ENCODE results near the gene KRT77. TPM values are rescaled to one million over a fixed set of nuclear protein-coding genes. Genes with fewer than 3 reads are reported as not detected.

Gene KRT77
- total RNA-seq, 1 experiment from 2014 or later: not detected

GRCh38 chr12:52735106-52735505 is 31.8 kb upstream of the KRT77 start (continued):
- TF ChIP-seq NFYB (CRISPR knock-in tag; conservative IDR thresholded peaks at IDR 0.05; ENCODE audit: low read depth): no peak
- TF ChIP-seq NR3C1 (CRISPR knock-in tag; conservative IDR thresholded peaks at IDR 0.05; ENCODE audit: low read depth): no peak
- TF ChIP-seq FOXJ3 (CRISPR knock-in tag; IDR thresholded peaks at IDR 0.05; ENCODE audit: borderline replicate concordance): no peak
- TF ChIP-seq EMX1 (CRISPR knock-in tag; IDR thresholded peaks at IDR 0.05): no peak
- no peak for TF ChIP-seq ZNF263 (CRISPR knock-in tag; IDR thresholded peaks at IDR 0.05; ENCODE audit: low read depth)

DNA sequence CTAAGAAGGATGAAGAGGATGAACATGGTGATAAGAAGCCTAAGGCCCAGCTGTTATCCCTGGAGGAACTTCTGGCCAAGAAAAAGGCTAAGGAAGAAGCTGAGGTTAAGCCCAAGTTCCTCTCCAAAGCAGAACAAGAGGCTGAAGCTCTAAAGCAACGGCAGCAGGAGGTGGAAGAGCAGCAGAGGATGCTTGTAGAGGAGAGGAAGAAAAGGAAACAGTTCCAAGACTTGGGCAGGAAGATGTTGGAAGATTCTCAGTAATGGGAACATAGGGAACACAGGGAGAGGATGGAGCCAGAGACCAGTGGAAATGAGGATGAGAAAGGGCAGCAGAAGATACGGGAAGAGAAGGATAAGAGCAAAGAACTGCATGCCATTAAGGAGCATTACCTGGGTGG is 27.5 kb upstream of the KRT77 start:
- H3K4me1 Mint-ChIP-seq: no peaks in the 10 kb centered on the region
- POLR2A ChIA-PET: no interaction called here

GRCh38 chr12:52730383-52730782 is 27.1 kb upstream of the KRT77 start:
- Mint-ChIP-seq H3K27me3 (ENCODE audit: low read depth) (peaks cover 36% of the 10 kb centered on the region), H3K4me1 (no peaks in the 10 kb centered on the region), H3K36me3 (no peaks in the 10 kb centered on the region), H3K9me3 (peaks cover 20% of the 10 kb centered on the region), H3K27ac (no peak overlapping the region), H3K4me3 (no peak overlapping the region)
- CTCF ChIA-PET: no interaction called here
- TF ChIP-seq FOXK1 (CRISPR knock-in tag; IDR thresholded peaks at IDR 0.05): no peak
- TF ChIP-seq OVOL2 (CRISPR knock-in tag; IDR thresholded peaks at IDR 0.05; ENCODE audit: borderline replicate concordance): no peak
- POLR2A ChIA-PET: no interaction called here
- no peak for DNase-seq (ENCODE audit: low spot score)
- no peak for ATAC-seq

More for the DNA sequence above, 27.5 kb upstream of the KRT77 start:
- Mint-ChIP-seq H3K27me3 (ENCODE audit: low read depth) (peaks cover 36% of the 10 kb centered on the region), H3K36me3 (no peaks in the 10 kb centered on the region), H3K27ac (no peak overlapping the region), H3K4me3 (no peak overlapping the region), H3K9me3 (peaks cover 20% of the 10 kb centered on the region)
- TF ChIP-seq RORB (CRISPR knock-in tag; IDR thresholded peaks at IDR 0.05): no peak
- no peak for TF ChIP-seq NR3C1 (CRISPR knock-in tag; conservative IDR thresholded peaks at IDR 0.05; ENCODE audit: low read depth)
- no peak for TF ChIP-seq GTF2I (CRISPR knock-in tag; conservative IDR thresholded peaks at IDR 0.05)
- DNase-seq (ENCODE audit: low spot score) (no peak), ATAC-seq (no peak)
- CTCF ChIA-PET: no interaction called here

- H3K4me1 Mint-ChIP-seq: no peaks in the 10 kb centered on the region
- H3K27ac Mint-ChIP-seq: no peak overlapping the region
- TF ChIP-seq, protein P1, sequence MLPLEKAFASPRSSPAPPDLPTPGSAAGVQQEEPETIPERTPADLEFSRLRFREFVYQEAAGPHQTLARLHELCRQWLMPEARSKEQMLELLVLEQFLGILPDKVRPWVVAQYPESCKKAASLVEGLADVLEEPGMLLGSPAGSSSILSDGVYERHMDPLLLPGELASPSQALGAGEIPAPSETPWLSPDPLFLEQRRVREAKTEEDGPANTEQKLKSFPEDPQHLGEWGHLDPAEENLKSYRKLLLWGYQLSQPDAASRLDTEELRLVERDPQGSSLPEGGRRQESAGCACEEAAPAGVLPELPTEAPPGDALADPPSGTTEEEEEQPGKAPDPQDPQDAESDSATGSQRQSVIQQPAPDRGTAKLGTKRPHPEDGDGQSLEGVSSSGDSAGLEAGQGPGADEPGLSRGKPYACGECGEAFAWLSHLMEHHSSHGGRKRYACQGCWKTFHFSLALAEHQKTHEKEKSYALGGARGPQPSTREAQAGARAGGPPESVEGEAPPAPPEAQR (CRISPR knock-in tag; IDR thresholded peaks at IDR 0.05): no peak
- TF ChIP-seq HMGXB4 (CRISPR knock-in tag; IDR thresholded peaks at IDR 0.05) (no peak), SOX15 (CRISPR knock-in tag; IDR thresholded peaks at IDR 0.05) (no peak), TEAD4 (CRISPR knock-in tag; IDR thresholded peaks at IDR 0.05) (no peak), SMAD3 (CRISPR knock-in tag; IDR thresholded peaks at IDR 0.05; ENCODE audit: borderline replicate concordance) (no peak), ATF1 (CRISPR knock-in tag; IDR thresholded peaks at IDR 0.05) (no peak), RELA (CRISPR knock-in tag; IDR thresholded peaks at IDR 0.05; ENCODE audit: borderline replicate concordance) (no peak), TCF7 (CRISPR knock-in tag; IDR thresholded peaks at IDR 0.05; ENCODE audit: low read depth) (no peak), ESRRA (CRISPR knock-in tag; IDR thresholded peaks at IDR 0.05; ENCODE audit: borderline replicate concordance) (no peak), PREB (CRISPR knock-in tag; IDR thresholded peaks at IDR 0.05; ENCODE audit: borderline replicate concordance) (no peak), CREB1 (CRISPR knock-in tag; IDR thresholded peaks at IDR 0.05) (no peak), OVOL2 (CRISPR knock-in tag; IDR thresholded peaks at IDR 0.05; ENCODE audit: borderline replicate concordance) (no peak), ZNF232 (CRISPR knock-in tag; IDR thresholded peaks at IDR 0.05) (no peak), NFATC4 (CRISPR knock-in tag; IDR thresholded peaks at IDR 0.05) (no peak), PRRX2 (CRISPR knock-in tag; IDR thresholded peaks at IDR 0.05) (no peak), ZNF396 (CRISPR knock-in tag; IDR thresholded peaks at IDR 0.05; ENCODE audit: borderline replicate concordance) (no peak)
- TF ChIP-seq, protein P2, sequence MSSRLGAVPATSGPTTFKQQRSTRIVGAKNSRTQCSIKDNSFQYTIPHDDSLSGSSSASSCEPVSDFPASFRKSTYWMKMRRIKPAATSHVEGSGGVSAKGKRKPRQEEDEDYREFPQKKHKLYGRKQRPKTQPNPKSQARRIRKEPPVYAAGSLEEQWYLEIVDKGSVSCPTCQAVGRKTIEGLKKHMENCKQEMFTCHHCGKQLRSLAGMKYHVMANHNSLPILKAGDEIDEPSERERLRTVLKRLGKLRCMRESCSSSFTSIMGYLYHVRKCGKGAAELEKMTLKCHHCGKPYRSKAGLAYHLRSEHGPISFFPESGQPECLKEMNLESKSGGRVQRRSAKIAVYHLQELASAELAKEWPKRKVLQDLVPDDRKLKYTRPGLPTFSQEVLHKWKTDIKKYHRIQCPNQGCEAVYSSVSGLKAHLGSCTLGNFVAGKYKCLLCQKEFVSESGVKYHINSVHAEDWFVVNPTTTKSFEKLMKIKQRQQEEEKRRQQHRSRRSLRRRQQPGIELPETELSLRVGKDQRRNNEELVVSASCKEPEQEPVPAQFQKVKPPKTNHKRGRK (CRISPR knock-in tag; IDR thresholded peaks at IDR 0.05; ENCODE audit: borderline replicate concordance): no peak
- H3K36me3 Mint-ChIP-seq: no peaks in the 10 kb centered on the region
- H3K27me3 Mint-ChIP-seq (ENCODE audit: low read depth): peaks cover 36% of the 10 kb centered on the region
- CTCF ChIA-PET: interaction anchor here (1.3 to 1.9 kb wide), 5 partner anchors 12 to 357 kb away, joined by 3 to 5 read pairs (median 3); no protein-coding TSS in a partner anchor
- ATAC-seq: no peak
- peaks cover 20% of the 10 kb centered on the region for H3K9me3 Mint-ChIP-seq
- H3K4me3 Mint-ChIP-seq: no peak overlapping the region
- DNase-seq (ENCODE audit: low spot score): no peak
- POLR2A ChIA-PET: no interaction called here
These were observed 25.8 kb upstream of the KRT77 start for GRCh38 chr12:52729147-52729546.

All from WTC11 (cell line).